ENCODE measurements around the gene MTFMT.

DNA sequence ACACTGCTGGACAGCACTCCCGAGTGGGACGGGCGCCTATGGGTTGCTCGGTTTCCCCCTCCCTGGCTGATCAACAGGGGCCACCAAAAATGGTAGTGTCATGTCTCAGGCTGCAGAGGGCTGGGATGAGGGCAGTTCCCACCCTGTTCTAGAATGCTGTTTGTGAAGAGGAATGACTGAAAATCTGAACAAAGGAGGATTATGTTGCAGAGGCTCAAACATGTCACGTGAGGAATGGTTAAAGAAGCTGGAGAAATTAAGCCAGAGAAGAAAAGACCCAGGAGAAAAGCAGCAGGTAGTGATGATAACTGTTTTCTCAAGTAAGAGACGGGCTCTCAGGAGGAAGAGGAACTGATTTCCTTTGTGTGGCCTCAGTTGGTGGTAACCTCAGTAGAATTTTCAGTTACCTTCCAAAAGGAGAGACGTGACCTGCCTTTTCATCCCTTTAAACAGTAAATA, 50.2 kb downstream of the MTFMT start:
- no peak for TF ChIP-seq POLR2A (IDR thresholded peaks at IDR 0.05)
- TF ChIP-seq, protein P1, sequence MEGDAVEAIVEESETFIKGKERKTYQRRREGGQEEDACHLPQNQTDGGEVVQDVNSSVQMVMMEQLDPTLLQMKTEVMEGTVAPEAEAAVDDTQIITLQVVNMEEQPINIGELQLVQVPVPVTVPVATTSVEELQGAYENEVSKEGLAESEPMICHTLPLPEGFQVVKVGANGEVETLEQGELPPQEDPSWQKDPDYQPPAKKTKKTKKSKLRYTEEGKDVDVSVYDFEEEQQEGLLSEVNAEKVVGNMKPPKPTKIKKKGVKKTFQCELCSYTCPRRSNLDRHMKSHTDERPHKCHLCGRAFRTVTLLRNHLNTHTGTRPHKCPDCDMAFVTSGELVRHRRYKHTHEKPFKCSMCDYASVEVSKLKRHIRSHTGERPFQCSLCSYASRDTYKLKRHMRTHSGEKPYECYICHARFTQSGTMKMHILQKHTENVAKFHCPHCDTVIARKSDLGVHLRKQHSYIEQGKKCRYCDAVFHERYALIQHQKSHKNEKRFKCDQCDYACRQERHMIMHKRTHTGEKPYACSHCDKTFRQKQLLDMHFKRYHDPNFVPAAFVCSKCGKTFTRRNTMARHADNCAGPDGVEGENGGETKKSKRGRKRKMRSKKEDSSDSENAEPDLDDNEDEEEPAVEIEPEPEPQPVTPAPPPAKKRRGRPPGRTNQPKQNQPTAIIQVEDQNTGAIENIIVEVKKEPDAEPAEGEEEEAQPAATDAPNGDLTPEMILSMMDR (IDR thresholded peaks at IDR 0.05): no peak
- no peak for TF ChIP-seq POLR2AphosphoS5 (IDR thresholded peaks at IDR 0.05)
